Smooth muscle cell (in vitro differentiated cells): ENCODE results near the gene IGHMBP2. TPM values are rescaled to one million over a fixed set of nuclear protein-coding genes. Genes with fewer than 3 reads are reported as not detected.

Experiments used
- DNase-seq: peaks from one replicate; lab custom pipeline; 2025; ENCODE audit not compliant: unreplicated experiment; lab: John Stamatoyannopoulos, UW
- H2AFZ ChIP-seq: fragments of 200-600 bp; sonication (generic); 2 replicates; pipeline ENCODE4 v1.6.0; 2016; ENCODE audit warnings: antibody characterized with exemption, low read depth, mild to moderate bottlenecking
- H3F3A ChIP-seq: fragments of 200-600 bp; sonication (generic); 2 replicates; pipeline ENCODE4 v1.6.0; 2017; ENCODE audit warnings: antibody characterized with exemption, low read depth
- H3K27ac ChIP-seq: fragments of 200-600 bp; sonication (generic); 2 replicates; pipeline ENCODE4 v1.5.1; 2016; ENCODE audit warnings: low read depth, mild to moderate bottlenecking
- H3K27me3 ChIP-seq: fragments of 200-600 bp; sonication (generic); 2 replicates; pipeline ENCODE4 v1.6.1; 2016; ENCODE audit warnings: low read depth, mild to moderate bottlenecking
- H3K36me3 ChIP-seq: fragments of 200-600 bp; sonication (generic); 2 replicates; pipeline ENCODE4 v1.5.1; 2016; ENCODE audit warnings: low read depth
- H3K4me1 ChIP-seq: fragments of 200-600 bp; sonication (generic); 2 replicates; pipeline ENCODE4 v1.5.1; 2016; ENCODE audit warnings: low read depth
- H3K4me2 ChIP-seq: fragments of 200-600 bp; sonication (generic); 2 replicates; pipeline ENCODE4 v1.6.0; 2016; ENCODE audit warnings: mild to moderate bottlenecking
- H3K4me3 ChIP-seq: fragments of 200-600 bp; sonication (generic); 2 replicates; pipeline ENCODE4 v1.5.1; 2016; ENCODE audit warnings: mild to moderate bottlenecking
- H3K79me2 ChIP-seq: fragments of 200-600 bp; sonication (generic); 2 replicates; pipeline ENCODE4 v1.6.0; 2016; ENCODE audit warnings: low read depth, mild to moderate bottlenecking
- H3K9ac ChIP-seq: fragments of 200-600 bp; sonication (generic); 2 replicates; pipeline ENCODE4 v1.6.0; 2016; ENCODE audit warnings: low read depth
- H3K9me3 ChIP-seq: fragments of 200-600 bp; sonication (generic); replicated peaks from 2 replicates; pipeline ENCODE4 v1.5.1; 2016; ENCODE audit warnings: low read depth
- H4K20me1 ChIP-seq: fragments of 200-600 bp; sonication (generic); 2 replicates; pipeline ENCODE4 v1.6.0; 2016; ENCODE audit warnings: low read depth
- WGBS: methylation state at CpG from one replicate; pipeline ENCODE4 v1.1.7; 2016; ENCODE audit warnings: low lambda C conversion rate; 5-methylcytosine and 5-hydroxymethylcytosine counted together
- polyA plus RNA-seq: library from polyadenylated mRNA; unstranded; fragments of >200 nt; fragmentation: Nextera tagmentation; extraction: Ambion mirVana; gene quantifications from 2 replicates; pipeline ENCODE4 v1.2.1, GENCODE V29; 2016
- total RNA-seq: library from RNA; depleted of rRNA; stranded (reverse); fragments of >200 nt; gene quantifications from 2 replicates; pipeline ENCODE4 v1.2.3, GENCODE V29; 2014
- TF ChIP-seq, protein P1 (sequence below): fragments of 200-600 bp; sonication (generic); IDR thresholded peaks from 2 replicates; pipeline ENCODE4 v1.5.1; 2017; ENCODE audit warnings: borderline replicate concordance, mild to moderate bottlenecking, antibody characterized with exemption; ENCODE audit not compliant: insufficient read depth, poor library complexity, severe bottlenecking

Gene IGHMBP2
- total and polyA plus RNA-seq, 2 experiments from 2014 or later: 12.1 to 13.3 TPM

DNA sequence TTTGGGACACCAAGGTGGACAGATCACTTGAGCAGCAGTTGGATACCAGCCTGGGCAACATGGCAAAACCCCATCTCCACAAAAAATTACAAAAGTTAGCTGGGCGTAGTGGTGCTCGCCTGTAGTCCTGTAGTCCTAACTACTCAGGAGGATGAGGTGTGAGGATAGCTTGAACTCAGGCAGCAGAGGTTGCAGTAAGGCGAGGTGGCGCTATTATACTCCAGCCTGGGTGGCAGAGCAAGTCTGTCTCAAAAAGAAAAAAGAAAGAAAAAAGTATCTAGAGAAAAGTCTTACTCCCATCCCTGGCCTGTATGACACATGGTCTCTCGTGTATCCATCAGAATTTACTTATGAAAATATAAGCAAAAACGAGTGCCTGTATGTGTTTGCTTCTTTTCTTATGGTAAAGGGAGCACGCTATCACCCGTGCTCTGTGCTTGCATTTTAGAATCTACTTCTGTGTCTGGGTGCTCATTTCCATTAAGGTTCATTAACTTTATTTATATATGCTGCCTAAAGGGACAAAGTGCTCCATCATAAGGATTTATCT, 46.6 kb upstream of the IGHMBP2 start:
- TF ChIP-seq, protein P1, sequence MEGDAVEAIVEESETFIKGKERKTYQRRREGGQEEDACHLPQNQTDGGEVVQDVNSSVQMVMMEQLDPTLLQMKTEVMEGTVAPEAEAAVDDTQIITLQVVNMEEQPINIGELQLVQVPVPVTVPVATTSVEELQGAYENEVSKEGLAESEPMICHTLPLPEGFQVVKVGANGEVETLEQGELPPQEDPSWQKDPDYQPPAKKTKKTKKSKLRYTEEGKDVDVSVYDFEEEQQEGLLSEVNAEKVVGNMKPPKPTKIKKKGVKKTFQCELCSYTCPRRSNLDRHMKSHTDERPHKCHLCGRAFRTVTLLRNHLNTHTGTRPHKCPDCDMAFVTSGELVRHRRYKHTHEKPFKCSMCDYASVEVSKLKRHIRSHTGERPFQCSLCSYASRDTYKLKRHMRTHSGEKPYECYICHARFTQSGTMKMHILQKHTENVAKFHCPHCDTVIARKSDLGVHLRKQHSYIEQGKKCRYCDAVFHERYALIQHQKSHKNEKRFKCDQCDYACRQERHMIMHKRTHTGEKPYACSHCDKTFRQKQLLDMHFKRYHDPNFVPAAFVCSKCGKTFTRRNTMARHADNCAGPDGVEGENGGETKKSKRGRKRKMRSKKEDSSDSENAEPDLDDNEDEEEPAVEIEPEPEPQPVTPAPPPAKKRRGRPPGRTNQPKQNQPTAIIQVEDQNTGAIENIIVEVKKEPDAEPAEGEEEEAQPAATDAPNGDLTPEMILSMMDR: no peak
- no peaks in the 10 kb centered on the region for H3K9me3 ChIP-seq

DNA sequence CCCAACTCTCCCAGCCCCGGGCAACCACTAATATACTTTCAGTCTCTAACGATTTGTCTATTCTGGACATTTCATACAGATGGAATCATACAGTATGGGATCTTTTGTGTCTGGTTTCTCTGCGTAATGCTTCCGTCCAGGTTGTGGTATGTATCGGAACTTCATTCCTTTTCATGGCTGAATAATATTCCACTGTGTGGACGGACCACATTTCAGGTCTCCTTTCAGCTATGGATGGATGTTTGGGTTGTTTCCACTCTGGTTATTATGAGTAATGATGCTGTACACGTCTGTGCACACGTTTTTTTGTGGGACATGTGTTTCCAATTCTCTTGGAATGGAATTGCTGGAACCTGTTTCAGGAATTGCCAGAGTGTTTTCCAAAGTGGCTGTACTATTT, 44.6 kb upstream of the IGHMBP2 start:
- no peak overlapping the region for H3K9ac ChIP-seq
- 84% methylated on average over 8 of the region's 8 CpGs for WGBS

More for the DNA sequence above, 46.6 kb upstream of the IGHMBP2 start:
- Histone ChIP-seq H3K4me2 (no peak overlapping the region), H3K4me3 (no peak overlapping the region), H3K9ac (no peak overlapping the region), H3F3A (peaks cover 3% of the 10 kb centered on the region), H3K27me3 (peaks cover 25% of the 10 kb centered on the region), H3K27ac (no peak overlapping the region), H4K20me1 (no peaks in the 10 kb centered on the region), H2AFZ (no peak overlapping the region), H3K36me3 (no peaks in the 10 kb centered on the region), H3K4me1 (no peaks in the 10 kb centered on the region), H3K79me2 (no peaks in the 10 kb centered on the region)
- 84% methylated on average over 8 of the region's 8 CpGs for WGBS
- no peak for DNase-seq

DNA sequence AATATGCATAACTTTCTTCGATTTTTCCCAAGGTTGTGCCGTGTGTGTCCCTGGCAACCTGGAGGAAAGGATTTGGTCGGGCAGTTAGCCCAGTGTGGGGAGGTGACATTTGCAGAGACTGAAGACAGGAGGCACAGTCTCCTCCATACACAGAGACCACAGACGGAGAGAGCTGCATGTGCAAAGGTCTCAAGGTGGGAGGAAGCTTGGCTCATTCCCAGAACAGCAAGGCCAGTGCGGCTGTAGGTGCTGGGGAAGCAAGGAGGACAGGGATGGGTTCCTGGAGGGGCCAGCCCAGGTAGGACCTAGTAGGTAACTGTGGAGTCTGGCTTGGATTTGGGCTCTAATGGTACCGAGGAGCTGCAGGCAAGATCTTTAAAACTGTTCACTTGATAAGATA, 41.3 kb upstream of the IGHMBP2 start:
- H3K4me1 ChIP-seq: no peaks in the 10 kb centered on the region
- H3K36me3 ChIP-seq: no peaks in the 10 kb centered on the region
- no peaks in the 10 kb centered on the region for H3F3A ChIP-seq
- no peak overlapping the region for H3K27ac ChIP-seq
- 85% methylated on average over 6 of the region's 6 CpGs for WGBS
- H3K9ac ChIP-seq: no peak overlapping the region
- no peaks in the 10 kb centered on the region for H3K79me2 ChIP-seq
- no peak overlapping the region for H3K4me3 ChIP-seq
- H3K9me3 ChIP-seq: no peaks in the 10 kb centered on the region
- TF ChIP-seq, protein P1: no peak
- no peaks in the 10 kb centered on the region for H4K20me1 ChIP-seq
- no peak overlapping the region for H2AFZ ChIP-seq
- DNase-seq: no peak
- H3K27me3 ChIP-seq: no peaks in the 10 kb centered on the region
- H3K4me2 ChIP-seq: no peak overlapping the region

More for the DNA sequence above, 44.6 kb upstream of the IGHMBP2 start:
- Histone ChIP-seq H4K20me1 (no peaks in the 10 kb centered on the region), H3K36me3 (no peaks in the 10 kb centered on the region), H3K27me3 (peaks cover 11% of the 10 kb centered on the region), H3K4me1 (no peaks in the 10 kb centered on the region), H3F3A (peaks cover 3% of the 10 kb centered on the region), H3K27ac (no peak overlapping the region), H2AFZ (no peak overlapping the region), H3K4me3 (no peak overlapping the region), H3K79me2 (no peaks in the 10 kb centered on the region), H3K9me3 (no peaks in the 10 kb centered on the region), H3K4me2 (no peak overlapping the region)
- TF ChIP-seq, protein P1: no peak
- no peak for DNase-seq
